ENCODE data around the gene DMXL2. TPM values are rescaled to one million over a fixed set of nuclear protein-coding genes. Genes with fewer than 3 reads are reported as not detected.
"Not testable (repeated sequence)": the region's sequence is repeated elsewhere in the genome, so short reads cannot be mapped to it uniquely, and the experiment has no call there.

The DMXL2 gene
- total and polyA plus RNA-seq, 5 donors from 2014 or later: 0.15 to 1.4 TPM; not detected in 3

DNA sequence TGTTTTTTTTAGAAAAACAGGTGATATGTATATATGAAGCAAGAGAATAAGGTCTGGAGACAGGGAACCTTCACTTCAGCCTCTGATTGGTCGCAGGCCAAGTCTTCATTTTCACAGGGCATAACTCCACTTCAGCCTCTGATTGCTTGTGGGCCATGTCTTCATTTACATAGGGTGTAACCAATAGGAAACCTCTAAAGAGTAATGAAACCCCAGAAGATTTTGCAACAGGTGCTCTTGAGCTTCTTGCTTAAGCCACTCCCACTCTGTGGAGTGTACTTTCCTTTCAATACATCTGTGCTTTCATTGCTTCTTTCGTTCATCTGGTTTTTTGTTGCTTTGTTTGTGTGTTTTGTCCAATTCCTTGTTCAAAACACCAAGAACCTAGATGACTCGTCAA, 36.1 kb upstream of the DMXL2 start:
- H3K27me3 ChIP-seq (ENCODE audit: control insufficient read depth, insufficient read depth, low read length): no peaks in the 10 kb centered on the region
- no peaks in the 10 kb centered on the region for H3K36me3 ChIP-seq (ENCODE audit: control insufficient read depth, insufficient read depth, low read length)
- H3K9me3 ChIP-seq (ENCODE audit: control insufficient read depth in 2 of 2, low read length in 2 of 2): no peaks in the 10 kb centered on the region
- no peaks in the 10 kb centered on the region for H3K36me3 Mint-ChIP-seq
- peaks cover 13% of the 10 kb centered on the region for H3K27me3 Mint-ChIP-seq
- H3K9me3 Mint-ChIP-seq: peaks cover 0 to 1% (median 0%) of the 10 kb centered on the region in 7 donors
- ATAC-seq (ENCODE audit: low read depth in 2 of 2): no peak
- H3K4me3 ChIP-seq (ENCODE audit: low read depth, low read length): no peak overlapping the region
- H3K27ac Mint-ChIP-seq: no peak overlapping the region
- no peak overlapping the region for H3K27ac ChIP-seq (ENCODE audit: insufficient read depth, low read length, poor library complexity, severe bottlenecking)
- H3K4me1 Mint-ChIP-seq: no peaks in the 10 kb centered on the region
- no peak overlapping the region for H3K4me3 Mint-ChIP-seq
- peak in 1 of 3 donors; percentile 16 for DNase-seq
- no peaks in the 10 kb centered on the region for H3K4me1 ChIP-seq (ENCODE audit: control insufficient read depth, insufficient read depth, low read length, poor library complexity, severe bottlenecking)

DNA sequence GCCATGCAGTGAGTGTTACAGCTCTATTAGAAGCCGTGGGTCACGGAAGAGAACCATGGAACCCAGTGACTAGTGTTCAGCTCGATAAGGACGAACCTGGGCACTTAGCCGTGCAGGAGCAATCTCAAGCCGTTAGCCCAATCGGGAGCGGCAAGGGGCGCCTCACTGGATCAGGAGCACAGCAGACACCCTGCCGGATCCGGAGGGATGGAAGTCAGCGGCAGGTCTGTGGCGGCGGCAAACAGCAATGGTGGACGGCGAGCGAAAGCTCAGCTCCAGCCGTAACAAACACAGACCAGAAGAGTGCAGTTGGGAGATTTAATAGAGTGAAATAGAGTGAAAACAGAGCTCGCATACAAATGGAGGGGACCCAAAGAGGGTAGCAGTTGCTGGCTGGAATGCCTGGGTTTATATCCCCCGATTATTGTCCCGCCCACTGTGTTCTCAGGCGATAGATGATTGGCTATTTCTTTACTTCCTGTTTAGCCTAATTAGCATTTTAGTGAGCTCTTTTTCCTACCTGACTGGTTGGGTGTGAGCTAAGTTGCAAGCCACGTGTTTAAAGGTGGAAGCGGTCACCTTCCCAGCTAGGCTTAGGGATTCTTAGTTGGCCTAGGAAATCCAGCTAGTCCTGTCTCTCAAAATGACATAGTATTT, 33.0 kb upstream of the DMXL2 start:
- H3K9me3 ChIP-seq (ENCODE audit: control insufficient read depth in 2 of 2, low read length in 2 of 2); H3K27ac Mint-ChIP-seq; H3K4me1 Mint-ChIP-seq; H3K4me1 ChIP-seq (ENCODE audit: control insufficient read depth, insufficient read depth, low read length, poor library complexity, severe bottlenecking); H3K36me3 ChIP-seq (ENCODE audit: control insufficient read depth, insufficient read depth, low read length); H3K4me3 ChIP-seq (ENCODE audit: low read depth, low read length); DNase-seq; H3K27ac ChIP-seq (ENCODE audit: insufficient read depth, low read length, poor library complexity, severe bottlenecking); H3K9me3 Mint-ChIP-seq; H3K4me3 Mint-ChIP-seq; H3K36me3 Mint-ChIP-seq; H3K27me3 Mint-ChIP-seq; H3K27me3 ChIP-seq (ENCODE audit: control insufficient read depth, insufficient read depth, low read length); ATAC-seq (ENCODE audit: low read depth in 2 of 2): not testable (repeated sequence)

DNA sequence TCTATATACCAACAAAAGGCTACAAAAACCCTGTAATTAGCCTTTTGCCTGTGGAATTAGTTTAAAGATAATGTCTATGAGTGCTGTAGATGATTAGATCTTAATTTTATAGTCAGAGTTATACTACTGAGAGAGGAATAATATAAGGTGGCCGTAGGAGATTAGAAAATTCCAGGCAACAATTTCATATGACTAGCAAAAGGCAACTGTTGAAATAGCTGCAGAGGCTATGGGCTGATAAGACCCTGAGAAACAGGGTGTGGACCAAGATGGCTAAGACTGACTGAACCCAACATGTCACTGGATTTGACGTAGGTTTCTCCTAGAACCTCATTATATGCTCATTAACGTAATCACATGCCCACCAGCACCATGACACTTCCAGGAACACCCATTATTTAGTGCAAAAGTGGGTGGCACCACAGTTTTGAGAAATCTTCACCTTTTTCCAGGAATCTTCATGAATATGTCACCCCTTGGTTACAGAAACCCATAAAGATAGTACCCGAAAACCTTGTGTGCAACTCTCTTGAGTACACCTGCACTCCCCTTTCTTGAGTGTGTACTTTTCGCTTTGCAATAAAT, 29.6 kb upstream of the DMXL2 start:
- Mint-ChIP-seq H3K4me3 (no peak overlapping the region), H3K27ac (no peak overlapping the region), H3K4me1 (no peaks in the 10 kb centered on the region), H3K36me3 (no peaks in the 10 kb centered on the region), H3K9me3 (peaks cover 0 to 1% (median 0%) of the 10 kb centered on the region in 7 donors), H3K27me3 (peaks cover 7% of the 10 kb centered on the region)
- Histone ChIP-seq H3K4me1 (ENCODE audit: control insufficient read depth, insufficient read depth, low read length, poor library complexity, severe bottlenecking) (no peaks in the 10 kb centered on the region), H3K36me3 (ENCODE audit: control insufficient read depth, insufficient read depth, low read length) (no peaks in the 10 kb centered on the region), H3K9me3 (ENCODE audit: control insufficient read depth in 2 of 2, low read length in 2 of 2) (no peaks in the 10 kb centered on the region), H3K27me3 (ENCODE audit: control insufficient read depth, insufficient read depth, low read length) (peaks cover 3% of the 10 kb centered on the region), H3K27ac (ENCODE audit: insufficient read depth, low read length, poor library complexity, severe bottlenecking) (no peak overlapping the region), H3K4me3 (ENCODE audit: low read depth, low read length) (no peak overlapping the region)
- ATAC-seq (ENCODE audit: low read depth in 2 of 2) (no peak), DNase-seq (peak in 1 of 3 donors; percentile 30)

DNA sequence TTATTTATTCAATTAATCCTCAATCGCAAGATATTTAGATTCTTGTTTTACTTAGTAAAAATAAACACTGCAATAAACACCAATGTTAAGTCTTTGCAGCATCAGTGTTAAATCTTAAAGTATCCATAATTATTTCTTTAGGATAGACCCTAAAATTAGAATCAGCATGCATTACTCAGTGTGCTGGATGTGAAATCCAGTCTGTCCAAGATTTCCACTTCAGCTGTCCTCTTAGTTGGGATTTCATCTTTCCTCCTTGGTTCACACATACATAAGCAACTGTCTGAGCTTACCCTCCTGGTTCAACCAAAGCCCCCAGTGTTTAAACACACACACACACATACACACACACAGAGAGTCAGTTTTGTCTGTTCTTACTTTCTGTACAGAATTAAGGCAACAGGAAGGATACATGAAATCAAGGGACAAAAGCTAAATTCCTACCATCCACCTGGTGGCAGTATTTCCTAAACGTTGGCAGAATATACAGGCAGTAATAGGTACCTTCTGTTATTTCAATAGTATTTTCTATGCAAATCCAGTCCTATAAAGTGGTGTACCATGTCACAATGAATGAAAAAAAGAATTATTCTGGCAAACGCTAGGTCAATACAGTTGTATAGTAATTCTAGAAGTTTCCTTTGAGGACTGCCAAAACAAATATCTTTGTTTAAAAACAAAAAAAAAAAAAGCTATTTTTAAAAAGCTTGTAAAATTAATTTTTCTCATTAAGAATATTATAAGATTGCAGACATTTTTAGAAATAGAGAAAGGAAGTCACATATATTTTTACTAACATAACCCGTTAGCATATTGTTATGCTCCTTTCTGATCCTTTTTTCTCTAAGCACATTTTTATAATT, 27.3 kb upstream of the DMXL2 start:
- Histone ChIP-seq H3K4me1 (ENCODE audit: control insufficient read depth, insufficient read depth, low read length, poor library complexity, severe bottlenecking) (no peaks in the 10 kb centered on the region), H3K4me3 (ENCODE audit: low read depth, low read length) (no peak overlapping the region), H3K27me3 (ENCODE audit: control insufficient read depth, insufficient read depth, low read length) (peaks cover 3% of the 10 kb centered on the region), H3K36me3 (ENCODE audit: control insufficient read depth, insufficient read depth, low read length) (no peaks in the 10 kb centered on the region), H3K27ac (ENCODE audit: insufficient read depth, low read length, poor library complexity, severe bottlenecking) (no peak overlapping the region), H3K9me3 (ENCODE audit: control insufficient read depth in 2 of 2, low read length in 2 of 2) (no peaks in the 10 kb centered on the region)
- peak; percentile 35 to 82 (median 72) for DNase-seq
- no peak overlapping the region for H3K4me3 Mint-ChIP-seq
- H3K27me3 Mint-ChIP-seq: peaks cover 24% of the 10 kb centered on the region
- no peaks in the 10 kb centered on the region for H3K9me3 Mint-ChIP-seq
- peak; percentile 69 to 82 for ATAC-seq (ENCODE audit: low read depth in 2 of 2)
- no peak overlapping the region for H3K27ac Mint-ChIP-seq
- H3K4me1 Mint-ChIP-seq: no peaks in the 10 kb centered on the region
- H3K36me3 Mint-ChIP-seq: no peaks in the 10 kb centered on the region

DNA sequence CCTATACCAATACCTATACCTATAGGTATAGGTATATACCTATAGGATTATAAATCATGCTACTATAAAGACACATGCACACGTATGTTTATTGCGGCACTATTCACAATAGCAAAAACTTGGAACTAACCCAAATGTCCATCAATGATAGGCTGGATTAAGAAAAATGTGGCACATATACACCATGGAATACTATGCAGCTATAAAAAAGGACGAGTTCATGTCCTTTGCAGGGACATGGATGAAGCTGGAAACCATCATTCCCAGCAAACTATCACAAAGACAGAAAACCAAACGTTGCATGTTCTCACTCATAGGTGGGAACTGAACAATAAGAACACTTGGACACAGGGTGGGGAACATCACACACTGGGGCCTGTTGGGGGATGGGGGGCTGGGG, 26.1 kb upstream of the DMXL2 start:
- H3K4me3 ChIP-seq (ENCODE audit: low read depth, low read length); H3K27me3 ChIP-seq (ENCODE audit: control insufficient read depth, insufficient read depth, low read length); DNase-seq; H3K4me1 ChIP-seq (ENCODE audit: control insufficient read depth, insufficient read depth, low read length, poor library complexity, severe bottlenecking); H3K27ac ChIP-seq (ENCODE audit: insufficient read depth, low read length, poor library complexity, severe bottlenecking); H3K36me3 Mint-ChIP-seq; H3K27ac Mint-ChIP-seq; H3K36me3 ChIP-seq (ENCODE audit: control insufficient read depth, insufficient read depth, low read length); H3K4me1 Mint-ChIP-seq; H3K4me3 Mint-ChIP-seq; H3K9me3 ChIP-seq (ENCODE audit: control insufficient read depth in 2 of 2, low read length in 2 of 2); H3K9me3 Mint-ChIP-seq; ATAC-seq (ENCODE audit: low read depth in 2 of 2): not testable (repeated sequence)
- H3K27me3 Mint-ChIP-seq: peaks cover 29% of the 10 kb centered on the region

DNA sequence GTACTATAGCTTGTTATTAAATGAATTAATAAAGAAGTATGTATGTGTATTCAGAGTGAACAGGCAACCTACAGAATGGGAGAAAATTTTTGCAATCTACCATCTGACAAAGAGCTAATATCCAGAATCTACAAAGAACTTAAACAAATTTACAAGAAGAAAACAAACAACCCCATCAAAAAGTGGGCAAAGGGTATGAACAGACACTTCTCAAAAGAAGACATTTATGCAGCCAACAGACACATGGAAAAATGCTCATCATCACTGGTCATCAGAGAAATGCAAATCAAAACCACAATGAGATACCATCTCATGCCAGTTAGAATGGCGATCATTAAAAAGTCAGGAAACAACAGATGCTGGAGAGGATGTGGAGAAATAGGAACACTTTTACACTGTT, 25.5 kb upstream of the DMXL2 start:
- not testable (repeated sequence) for H3K4me1 Mint-ChIP-seq, H3K36me3 Mint-ChIP-seq, DNase-seq

DNA sequence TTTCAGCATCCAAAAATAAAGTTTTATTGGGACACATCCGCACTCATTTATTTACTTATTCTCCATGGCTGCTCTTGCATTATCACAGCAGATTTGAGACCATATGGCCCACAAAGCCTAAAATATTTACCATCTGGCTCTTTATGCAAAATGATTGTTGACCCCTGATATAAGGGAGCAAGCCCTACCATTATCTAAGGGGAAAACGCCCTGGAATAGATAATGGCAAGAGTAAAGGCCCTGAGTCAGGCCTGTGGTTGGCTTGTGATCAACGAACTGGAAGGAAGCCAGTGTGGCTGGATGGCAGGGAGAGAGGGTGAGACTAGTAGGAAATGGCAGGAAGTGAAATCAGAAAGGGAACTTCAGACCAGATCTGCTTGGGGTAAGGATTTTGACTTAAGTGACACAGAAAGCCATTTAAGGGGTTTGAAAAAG, 24.6 kb upstream of the DMXL2 start:
- H3K27me3 ChIP-seq (ENCODE audit: control insufficient read depth, insufficient read depth, low read length): peaks cover 3% of the 10 kb centered on the region
- Mint-ChIP-seq H3K36me3 (no peaks in the 10 kb centered on the region), H3K4me3 (no peak overlapping the region), H3K27me3 (peaks cover 35% of the 10 kb centered on the region), H3K27ac (no peak overlapping the region), H3K4me1 (no peaks in the 10 kb centered on the region), H3K9me3 (no peaks in the 10 kb centered on the region)
- no peak overlapping the region for H3K4me3 ChIP-seq (ENCODE audit: low read depth, low read length)
- DNase-seq: no peak
- H3K36me3 ChIP-seq (ENCODE audit: control insufficient read depth, insufficient read depth, low read length): no peaks in the 10 kb centered on the region
- H3K27ac ChIP-seq (ENCODE audit: insufficient read depth, low read length, poor library complexity, severe bottlenecking): no peak overlapping the region
- no peaks in the 10 kb centered on the region for H3K4me1 ChIP-seq (ENCODE audit: control insufficient read depth, insufficient read depth, low read length, poor library complexity, severe bottlenecking)
- H3K9me3 ChIP-seq (ENCODE audit: control insufficient read depth in 2 of 2, low read length in 2 of 2): no peaks in the 10 kb centered on the region
- no peak for ATAC-seq (ENCODE audit: low read depth in 2 of 2)

More for the DNA sequence above, 25.5 kb upstream of the DMXL2 start:
- peaks cover 29% of the 10 kb centered on the region for H3K27me3 Mint-ChIP-seq
- H3K4me1 ChIP-seq (ENCODE audit: control insufficient read depth, insufficient read depth, low read length, poor library complexity, severe bottlenecking); H3K27ac ChIP-seq (ENCODE audit: insufficient read depth, low read length, poor library complexity, severe bottlenecking); H3K9me3 Mint-ChIP-seq; ATAC-seq (ENCODE audit: low read depth in 2 of 2); H3K27me3 ChIP-seq (ENCODE audit: control insufficient read depth, insufficient read depth, low read length); H3K27ac Mint-ChIP-seq; H3K4me3 Mint-ChIP-seq; H3K4me3 ChIP-seq (ENCODE audit: low read depth, low read length); H3K9me3 ChIP-seq (ENCODE audit: control insufficient read depth in 2 of 2, low read length in 2 of 2); H3K36me3 ChIP-seq (ENCODE audit: control insufficient read depth, insufficient read depth, low read length): not testable (repeated sequence)
